HG03469 (cell line): ENCODE measurements around the gene TMCO4.
"Not testable (repeated sequence)": the region's sequence is repeated elsewhere in the genome, so short reads cannot be mapped to it uniquely, and the experiment has no call there.

Experiments
- ATAC-seq: cut with Tn5 transposase; IDR thresholded peaks from one replicate; pipeline ENCODE4 v1.9.1; 2021; ENCODE audit warnings: mild to moderate bottlenecking, moderate library complexity, moderate number of reproducible peaks; ENCODE audit not compliant: unreplicated experiment

The TMCO4 gene

DNA sequence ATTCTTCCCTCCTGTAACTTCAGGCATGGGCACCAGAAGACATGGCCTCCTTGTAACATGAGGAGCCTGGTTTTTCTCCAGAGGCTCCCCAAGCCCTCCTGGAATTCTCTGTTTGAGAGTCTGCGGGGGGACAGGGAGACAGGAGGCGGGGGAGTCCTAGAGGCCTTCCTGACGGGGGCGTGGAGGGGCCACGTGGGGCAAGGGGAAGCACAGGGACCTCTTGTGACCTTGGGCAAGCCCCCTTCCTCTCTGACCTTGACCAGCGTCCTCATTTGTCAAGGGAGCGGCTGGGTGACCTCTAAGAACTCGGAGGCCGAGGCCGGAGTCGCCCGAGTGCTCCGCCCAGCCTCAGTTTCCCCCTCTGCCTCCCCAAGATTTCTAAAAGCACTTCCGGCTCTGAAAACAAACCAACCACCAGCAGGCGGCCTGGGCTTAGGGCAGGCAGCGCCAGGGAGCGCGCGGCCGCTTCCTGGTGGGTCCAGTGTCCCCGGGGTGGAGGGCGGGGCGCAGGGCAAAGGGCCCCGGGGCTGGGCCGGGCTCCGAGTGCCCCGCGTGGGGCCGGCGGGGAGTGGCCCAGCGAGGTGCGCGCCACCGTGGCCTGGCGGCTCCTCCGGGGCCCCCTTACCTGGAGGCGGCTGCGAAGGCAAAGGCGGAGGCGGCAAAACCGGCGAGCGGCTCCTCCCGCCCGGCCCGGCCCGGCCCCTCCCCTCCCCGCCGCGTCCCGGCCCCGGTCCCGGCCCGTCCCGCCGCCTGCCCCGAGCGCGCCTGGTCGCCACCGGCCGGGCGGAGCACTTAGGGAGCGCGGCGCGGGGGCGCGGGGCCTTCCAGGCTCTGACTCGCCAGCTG lies at the start of gene TMCO4:
Gene TMCO4, minus strand, starts transcription at position 687 of the 846 bp plus-strand sequence. CDS start 19,158 bp downstream, outside the sequence.
- ATAC-seq: no peak

DNA sequence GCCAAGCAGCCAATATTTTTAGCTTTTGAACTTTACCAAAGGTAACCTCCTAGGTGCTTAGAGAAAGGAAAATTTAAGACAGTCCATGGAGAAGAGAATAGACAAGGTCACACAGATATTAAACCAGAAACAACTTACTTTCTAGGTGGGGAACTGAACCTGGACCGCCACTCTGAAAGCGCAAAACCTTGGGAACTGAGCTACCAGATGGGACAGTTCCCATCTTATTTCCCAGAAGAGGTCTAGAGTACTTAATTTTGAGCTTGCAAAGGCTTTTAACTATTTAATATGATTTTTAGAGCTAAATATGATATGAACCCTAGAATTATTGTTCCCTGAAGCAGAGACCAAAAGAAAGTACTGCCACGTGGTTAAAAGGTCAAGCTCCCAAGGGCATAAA lies 49.6 kb upstream of the TMCO4 start:
- ATAC-seq: not testable (repeated sequence)

DNA sequence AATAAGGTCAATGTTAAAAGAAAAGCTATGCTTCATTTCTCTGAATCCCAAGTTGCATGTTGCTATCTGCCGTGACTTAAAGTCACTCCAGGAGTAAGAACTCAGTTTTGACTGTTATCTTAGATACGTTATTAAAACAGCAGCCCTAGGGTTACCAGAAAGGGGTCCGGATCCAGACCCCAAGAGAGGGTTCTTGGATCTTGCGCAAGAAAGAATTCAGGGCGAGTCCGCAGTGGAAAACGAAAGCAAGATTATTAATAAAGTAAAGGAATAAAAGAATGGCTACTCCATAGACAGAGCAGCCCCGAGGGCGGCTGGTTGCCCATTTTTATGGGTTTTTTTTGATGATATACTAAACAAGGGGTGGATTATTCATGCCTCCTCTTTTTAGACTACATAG lies 47.6 kb upstream of the TMCO4 start:
- not testable (repeated sequence) for ATAC-seq

DNA sequence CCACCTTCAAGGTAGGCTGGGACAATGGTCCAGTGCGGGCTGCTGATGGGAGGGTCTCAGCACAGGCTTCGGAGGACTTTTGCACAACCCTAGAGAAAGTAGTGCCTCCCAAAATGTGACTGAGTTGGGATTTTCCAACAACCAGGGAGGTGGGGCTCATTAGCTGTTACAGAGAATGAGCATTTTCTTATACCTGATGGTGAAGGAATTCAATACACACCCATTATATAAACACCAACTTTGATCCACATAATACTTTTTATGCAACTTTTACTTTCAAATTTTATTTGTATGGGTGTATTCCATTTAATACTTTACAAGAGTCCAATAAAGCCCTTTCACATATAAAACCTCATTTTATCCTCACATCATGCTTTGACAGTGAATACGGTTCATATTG lies 46.6 kb upstream of the TMCO4 start:
- no peak for ATAC-seq

DNA sequence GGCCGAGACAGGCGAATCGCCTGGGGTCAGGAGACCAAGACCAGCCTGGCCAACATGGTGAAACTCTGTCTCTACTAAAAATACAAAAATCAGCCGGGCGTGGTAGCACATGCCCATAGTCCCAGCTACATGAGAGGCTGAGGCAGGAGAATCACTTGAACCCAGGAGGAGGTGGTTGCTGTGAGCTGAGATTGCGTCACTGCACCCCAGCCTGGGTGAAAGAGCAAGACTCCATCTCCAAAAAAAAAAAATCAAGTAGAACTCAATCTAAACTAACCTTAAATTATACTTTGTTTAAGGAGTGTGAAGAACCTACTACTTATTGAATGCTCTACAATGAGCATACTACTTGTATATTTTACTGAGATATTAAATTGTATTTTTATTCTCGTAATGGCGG lies 45.8 kb upstream of the TMCO4 start:
- no peak for ATAC-seq

DNA sequence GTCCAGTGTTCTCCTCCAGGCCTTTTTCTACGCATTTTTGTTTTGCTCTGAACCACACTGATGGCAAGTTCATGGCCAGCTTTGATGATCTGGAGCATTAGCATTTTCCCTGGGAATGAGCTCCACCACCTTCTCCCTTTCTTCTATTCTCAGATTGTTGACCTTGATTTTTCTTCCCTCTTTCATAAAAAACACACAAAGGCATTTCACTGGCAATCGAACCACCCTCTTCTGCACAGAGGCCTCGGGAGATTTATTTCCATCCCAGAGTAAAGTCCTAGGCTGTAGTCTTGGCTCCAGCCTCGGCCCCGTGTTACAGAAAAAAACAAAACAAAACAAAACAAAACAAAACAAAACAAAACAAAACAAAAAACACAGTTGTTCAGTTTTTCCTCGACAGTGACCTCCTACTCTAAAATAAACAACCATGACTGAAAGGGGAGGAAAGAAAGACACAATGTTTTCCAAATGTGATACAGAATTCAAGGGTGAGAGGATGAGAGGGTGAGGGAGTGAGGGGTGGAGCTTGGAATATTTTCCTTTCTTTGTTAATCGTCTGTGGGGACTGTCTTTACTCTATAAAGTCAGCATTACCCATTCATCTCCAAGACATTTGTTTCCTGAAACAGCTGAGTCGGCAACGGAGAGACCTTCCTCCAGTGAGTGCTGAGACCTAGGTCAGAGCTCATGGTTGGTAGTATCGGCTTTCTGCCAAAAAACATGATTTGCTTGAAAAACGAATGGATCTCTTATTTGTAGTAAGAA lies 45.2 kb upstream of the TMCO4 start:
- no peak for ATAC-seq

DNA sequence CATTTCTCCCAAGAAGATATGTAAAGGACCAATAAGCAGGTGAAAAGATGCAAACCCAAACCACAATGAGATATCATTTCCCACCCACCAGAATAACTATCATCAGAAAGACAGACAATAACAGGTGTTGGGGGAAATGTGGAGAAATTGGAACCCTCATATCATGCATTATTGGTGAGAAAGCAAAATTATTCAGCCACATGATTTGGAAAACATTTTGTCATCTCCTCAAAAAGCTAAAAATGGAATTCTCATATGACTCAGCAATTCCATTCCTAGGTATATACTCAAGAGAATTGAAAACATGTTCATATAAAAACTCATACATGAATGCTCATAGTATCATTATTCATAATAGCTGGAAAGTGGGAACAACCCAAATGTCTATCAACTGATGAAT lies 40.5 kb upstream of the TMCO4 start:
- ATAC-seq: no peak

DNA sequence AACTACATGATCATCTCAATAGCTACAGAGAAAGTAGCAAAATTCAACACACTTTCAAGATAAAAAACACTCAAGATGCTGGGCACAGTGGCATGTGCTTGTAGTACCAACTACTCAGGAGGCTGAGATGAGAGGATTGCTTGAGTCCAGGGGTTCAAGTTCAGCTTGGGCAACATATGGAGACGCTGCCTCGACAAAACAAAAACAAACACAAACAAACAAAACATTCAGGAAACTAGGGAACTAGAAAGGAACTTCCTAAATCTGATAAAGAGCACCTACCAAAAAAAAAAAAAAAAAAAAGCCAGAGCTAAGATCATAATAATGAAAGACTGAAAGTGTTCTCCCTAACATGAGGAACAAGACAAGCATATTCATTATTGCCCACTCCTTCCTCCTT lies 38.1 kb upstream of the TMCO4 start:
- ATAC-seq: no peak

DNA sequence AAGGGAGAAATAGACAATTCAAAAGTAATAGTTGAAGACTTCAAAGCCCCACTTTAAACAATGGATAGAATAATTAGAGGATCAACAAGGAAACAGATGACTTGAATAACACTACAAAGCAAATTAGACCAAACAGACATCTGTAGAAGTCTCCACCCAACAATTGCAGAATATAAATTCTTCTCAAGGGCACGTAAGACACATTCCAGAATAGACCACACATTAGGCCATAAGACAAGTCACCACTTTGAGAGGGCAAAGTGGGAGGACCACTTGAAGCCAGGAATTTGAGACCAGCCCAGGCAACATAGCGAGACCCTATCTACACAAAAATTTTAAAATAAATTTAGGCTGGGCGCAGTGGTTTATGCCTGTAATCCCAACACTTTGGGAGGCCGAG lies 35.9 kb upstream of the TMCO4 start:
- ATAC-seq: no peak

DNA sequence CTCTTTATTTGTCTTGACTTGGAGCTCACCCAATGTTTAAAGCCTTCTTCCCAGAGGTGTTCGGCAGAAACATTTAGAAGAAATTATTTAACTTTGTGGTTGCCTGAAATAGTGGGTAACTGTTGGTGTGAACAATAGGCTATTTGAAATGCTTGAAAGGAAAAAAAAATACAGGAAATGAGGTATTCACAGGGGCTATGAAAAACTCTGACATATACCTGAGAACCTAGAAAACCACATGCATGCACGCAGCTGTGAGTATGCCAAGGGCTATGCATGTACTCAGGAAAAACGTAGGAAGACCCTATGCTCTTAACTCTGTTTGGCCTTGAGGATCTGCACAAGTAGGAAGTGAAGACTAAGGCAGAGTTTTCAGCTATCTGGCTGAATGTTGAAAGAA lies 31.7 kb upstream of the TMCO4 start:
- no peak for ATAC-seq

DNA sequence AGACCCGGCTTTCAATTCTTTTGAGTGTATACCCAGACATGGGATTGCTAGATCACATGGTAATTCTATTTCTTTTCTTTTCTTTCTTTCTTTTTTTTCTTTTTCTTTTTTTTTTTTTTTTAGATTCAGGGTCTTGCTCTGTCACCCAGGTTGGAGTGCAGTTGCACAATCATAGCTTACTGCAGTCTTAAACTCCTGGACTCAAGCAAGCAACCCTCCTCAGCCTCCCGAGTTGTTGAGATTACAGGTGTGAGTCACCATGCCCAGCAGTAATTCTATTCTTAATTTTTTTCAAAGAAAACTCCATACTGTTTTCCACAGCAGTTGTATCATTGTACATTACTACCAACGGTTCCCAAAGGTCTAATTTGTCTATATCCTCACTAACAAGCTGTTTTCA lies 28.8 kb upstream of the TMCO4 start:
- ATAC-seq: no peak

DNA sequence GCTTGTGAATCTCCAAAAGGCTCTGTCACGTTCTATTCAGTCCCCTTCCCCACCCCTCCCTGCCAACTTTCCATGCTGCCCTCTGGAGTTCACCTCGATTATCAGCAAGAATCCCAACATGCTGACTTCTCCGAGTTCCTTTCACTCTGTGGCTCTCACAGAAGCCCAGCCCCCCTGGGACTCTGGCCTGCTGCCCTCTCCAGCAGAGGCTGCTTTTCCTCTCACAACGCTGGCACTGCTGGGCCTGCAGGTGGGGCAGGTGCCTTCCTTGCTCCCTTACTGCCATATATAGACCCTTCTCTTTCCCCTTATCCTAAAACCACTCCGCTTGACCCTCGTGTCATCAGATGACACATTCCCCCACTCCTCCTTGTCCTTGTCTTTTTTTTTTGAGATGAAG lies 25.6 kb upstream of the TMCO4 start:
- no peak for ATAC-seq

DNA sequence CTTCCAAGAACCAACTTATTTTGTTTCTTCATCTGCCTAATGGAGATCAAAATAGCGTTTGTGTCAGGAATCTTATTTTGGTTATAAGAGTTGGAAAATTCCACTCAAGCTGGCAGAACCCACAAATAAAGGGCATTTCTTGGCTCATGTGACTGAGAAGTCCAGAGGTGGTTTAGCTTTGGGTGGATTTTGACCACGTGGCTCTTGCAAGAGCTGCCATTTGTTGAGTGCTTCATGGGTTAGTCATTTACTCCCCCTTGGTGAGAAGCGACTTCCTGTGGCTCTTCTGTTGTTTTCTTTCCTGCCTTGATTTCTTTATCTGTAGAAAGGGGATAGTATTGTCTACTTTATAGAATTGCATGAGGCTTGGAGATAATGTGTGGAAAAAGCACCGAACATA lies 24.8 kb upstream of the TMCO4 start:
- ATAC-seq: no peak

DNA sequence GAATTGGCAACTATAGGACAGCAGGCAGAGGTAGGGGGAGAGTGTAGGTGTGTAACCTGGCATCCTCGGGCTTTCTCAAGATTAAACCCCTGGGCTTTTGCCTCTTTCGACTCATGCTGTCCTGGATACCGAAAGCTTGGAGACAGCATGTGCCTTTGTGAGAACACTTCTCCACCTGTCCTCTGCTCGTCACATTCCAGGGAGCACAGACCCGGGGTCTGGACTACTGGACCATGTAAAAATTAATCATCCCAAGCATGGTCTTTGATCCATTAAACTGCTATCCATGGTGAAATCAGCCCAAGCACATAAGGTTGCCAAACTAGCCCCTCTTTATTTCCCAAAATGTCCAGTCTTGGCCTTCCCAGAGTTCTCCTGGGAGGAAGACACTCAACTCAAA lies 24.3 kb upstream of the TMCO4 start:
- no peak for ATAC-seq

DNA sequence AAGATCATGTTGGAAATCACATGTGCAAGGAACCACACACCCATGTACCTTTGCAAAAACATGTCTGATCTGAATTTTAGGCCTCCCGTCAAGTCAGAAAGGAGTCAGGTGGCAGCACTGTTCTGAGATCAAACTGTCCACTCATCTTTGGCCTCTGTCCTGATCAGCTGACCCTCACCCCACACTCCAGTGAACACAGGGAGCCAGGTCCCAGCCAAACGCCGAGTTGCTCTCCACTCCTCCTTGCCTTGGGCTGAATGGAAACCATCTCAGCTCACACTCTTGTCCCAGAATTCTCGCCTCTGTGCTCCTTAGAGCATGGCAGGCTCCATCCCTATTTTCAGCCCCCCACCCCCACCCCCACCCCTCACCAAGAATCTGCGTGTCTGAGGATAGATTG lies 20.0 kb upstream of the TMCO4 start:
- ATAC-seq: no peak

DNA sequence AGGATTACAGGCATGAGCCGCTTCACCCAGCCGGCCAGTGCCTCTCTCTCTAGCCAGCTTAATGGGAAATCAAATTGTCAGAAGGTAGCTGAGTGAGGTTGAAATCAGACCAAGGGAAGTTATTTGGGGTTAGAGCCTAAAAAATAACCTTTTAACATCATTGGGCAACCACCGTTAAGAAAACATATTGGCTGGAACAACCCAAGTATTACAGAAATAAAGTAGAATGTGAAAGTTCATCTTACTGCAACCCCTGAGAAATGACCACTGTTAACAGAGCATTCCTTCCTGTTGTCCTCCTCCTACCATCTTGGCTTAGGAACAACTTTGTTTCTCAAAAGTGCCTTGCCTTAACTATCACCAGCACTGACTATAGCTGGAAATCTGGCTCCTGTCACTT lies 18.6 kb upstream of the TMCO4 start:
- ATAC-seq: no peak

DNA sequence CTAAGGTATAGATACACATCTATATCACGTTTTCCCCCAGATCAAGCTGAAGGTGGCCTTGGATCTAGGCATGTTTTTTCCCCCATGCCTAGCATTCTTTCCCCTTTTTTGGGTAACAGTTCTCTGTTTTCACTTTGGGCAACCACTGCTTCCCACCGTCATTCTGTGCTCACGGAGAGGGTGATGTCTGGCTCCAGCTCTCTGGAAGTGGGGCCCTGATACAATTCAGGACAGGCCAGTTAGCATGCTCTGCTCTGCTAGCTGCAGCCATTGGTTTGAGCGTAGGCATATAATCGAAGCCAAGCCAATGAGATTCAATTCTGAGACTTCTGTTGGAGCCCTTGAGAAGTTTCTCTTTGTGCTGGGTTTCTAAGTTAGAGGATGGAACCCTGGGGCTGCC lies 17.4 kb upstream of the TMCO4 start:
- no peak for ATAC-seq

DNA sequence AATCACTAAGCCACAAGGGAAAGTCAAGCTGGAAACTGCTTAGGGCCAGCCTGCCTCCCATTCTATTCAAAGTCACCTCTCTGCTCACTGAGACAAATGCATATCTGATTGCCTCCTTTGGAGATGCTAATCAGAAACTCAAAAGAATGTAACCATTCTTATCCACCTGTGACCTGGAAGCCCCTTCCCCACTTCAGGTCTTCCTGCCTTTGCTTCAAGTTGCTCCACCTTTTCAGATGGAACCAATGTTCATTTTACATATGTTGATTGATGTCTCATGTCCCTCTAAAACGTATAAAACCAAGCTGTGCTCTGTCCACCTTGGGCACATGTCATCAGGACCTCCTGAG lies 17.0 kb upstream of the TMCO4 start:
- not testable (repeated sequence) for ATAC-seq

DNA sequence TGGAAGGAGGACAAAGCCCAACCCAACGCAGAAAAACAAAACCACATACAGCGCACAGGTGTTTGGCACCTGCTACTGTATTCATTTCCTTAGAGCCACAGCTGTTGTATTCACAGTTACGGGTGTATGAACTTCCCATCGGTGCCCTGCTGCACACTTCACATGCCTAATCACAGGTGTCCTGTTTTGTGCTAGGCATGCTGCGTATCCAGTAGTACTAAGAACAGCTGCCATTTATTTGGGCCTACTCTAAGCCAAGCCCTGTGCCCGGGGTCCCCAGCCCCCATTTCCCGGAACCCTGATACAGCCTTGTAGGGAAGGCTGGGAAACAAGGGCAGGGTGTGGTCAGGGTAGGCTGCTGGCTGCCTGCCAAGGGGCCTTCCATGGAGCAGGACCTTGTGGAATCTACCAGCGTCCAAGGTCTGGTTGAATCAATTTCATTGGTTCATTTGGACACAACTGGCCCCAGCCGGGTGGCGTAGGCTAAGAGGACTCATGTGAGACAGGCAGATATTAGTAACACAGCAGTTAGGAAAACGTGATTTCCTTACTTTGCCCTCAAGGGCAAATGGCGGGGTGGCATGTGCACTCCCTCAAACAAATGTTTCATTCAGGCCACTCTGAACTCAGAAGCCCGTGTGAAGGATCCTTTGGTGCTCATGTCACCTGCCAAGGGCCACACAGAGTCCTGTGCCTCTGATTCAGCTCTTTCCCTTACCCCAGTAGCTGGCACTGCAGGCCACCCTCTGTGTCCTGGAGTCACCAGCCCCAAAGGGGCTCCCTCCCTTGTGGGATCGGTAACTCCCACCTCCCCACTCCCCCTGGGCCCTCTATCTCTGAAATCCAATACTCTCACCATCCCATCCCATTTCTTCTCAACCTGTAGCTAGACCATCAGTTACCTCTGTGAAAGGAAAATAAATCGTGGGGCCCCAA lies 16.4 kb upstream of the TMCO4 start:
- no peak for ATAC-seq

DNA sequence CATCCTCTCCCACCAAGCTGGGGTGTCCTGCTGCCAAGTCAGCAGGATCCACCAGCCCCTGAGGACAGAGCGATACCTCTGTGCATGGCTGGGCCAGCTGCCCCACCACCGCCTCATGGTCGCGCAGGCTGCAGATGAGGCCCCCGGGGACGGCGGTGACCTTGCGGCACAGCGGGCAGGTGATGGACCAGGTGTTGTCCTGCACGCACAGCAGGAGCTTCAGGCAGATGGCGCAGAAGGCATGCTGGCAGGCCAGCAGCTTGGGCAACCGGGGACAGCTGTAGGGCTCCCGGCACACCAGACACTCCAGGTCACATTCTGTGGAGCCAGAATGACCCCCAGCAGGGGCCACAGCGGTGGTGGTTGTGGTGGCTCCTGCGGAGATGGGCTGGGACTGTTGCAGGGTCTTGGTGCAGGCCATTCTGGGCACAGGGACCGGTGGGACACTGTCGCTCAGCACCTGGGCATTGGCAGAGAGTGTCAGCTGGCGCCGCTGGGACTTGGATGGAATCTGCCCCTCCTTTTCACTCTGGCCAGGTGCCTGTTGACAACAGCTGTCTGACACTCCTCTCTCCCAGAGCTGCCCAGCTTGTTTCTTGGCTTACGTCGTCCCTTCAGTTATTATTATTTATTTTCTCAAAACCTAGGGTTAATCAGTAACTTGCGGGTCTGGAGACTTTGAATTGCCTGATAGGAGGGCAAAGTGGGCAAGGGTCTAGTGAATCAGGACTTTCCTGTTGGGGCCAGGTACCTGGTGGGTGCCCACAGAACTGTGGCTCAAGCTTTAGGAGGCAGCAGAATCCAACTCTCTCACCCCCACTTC lies 15.2 kb upstream of the TMCO4 start, which contains the start of gene RNF186:
Gene RNF186, minus strand, starts transcription at position 603 of the 823 bp plus-strand sequence. Its CDS starts 182 bp downstream, at position 421.
- ATAC-seq: no peak
